IPS DF 6.9 (cell line): ENCODE data around the gene CDHR2.
"Not testable (repeated sequence)": the region's sequence is repeated elsewhere in the genome, so short reads cannot be mapped to it uniquely, and the experiment has no call there.

Source experiments
- DNase-seq: peaks from one replicate; pipeline ENCODE4 v3.0.0-alpha.2; 2013; ENCODE audit warnings: low read depth, low spot score
- H3K27ac ChIP-seq: one replicate; pipeline ENCODE4 v1.5.1; 2013; ENCODE audit warnings: low read length, control low read depth
- H3K27me3 ChIP-seq: 2 replicates; pipeline ENCODE4 v1.6.1; 2013; ENCODE audit warnings: mild to moderate bottlenecking, low read length; ENCODE audit not compliant: control insufficient read depth, insufficient read depth
- H3K36me3 ChIP-seq: 2 replicates; pipeline ENCODE4 v1.6.1; 2013; ENCODE audit warnings: low read length; ENCODE audit not compliant: control insufficient read depth, insufficient read depth
- H3K4me1 ChIP-seq: 2 replicates; pipeline ENCODE4 v1.6.1; 2013; ENCODE audit warnings: low read length; ENCODE audit not compliant: control insufficient read depth, insufficient read depth
- H3K4me3 ChIP-seq: 2 replicates; pipeline ENCODE4 v1.5.1; 2013; ENCODE audit warnings: mild to moderate bottlenecking, low read length
- H3K9me3 ChIP-seq: 2 replicates; pipeline ENCODE4 v1.6.1; 2013; ENCODE audit warnings: low read length, inconsistent platforms; ENCODE audit not compliant: control insufficient read depth, insufficient read depth
- WGBS: extraction: QIAGEN DNeasy Blood & Tissue Kit; methylation state at CpG from one replicate; pipeline ENCODE4 v1.1.7; 2013; ENCODE audit warnings: mixed read lengths, missing lambda C conversion rate; ENCODE audit not compliant: insufficient read length, insufficient coverage; 5-methylcytosine and 5-hydroxymethylcytosine counted together

The CDHR2 gene

DNA sequence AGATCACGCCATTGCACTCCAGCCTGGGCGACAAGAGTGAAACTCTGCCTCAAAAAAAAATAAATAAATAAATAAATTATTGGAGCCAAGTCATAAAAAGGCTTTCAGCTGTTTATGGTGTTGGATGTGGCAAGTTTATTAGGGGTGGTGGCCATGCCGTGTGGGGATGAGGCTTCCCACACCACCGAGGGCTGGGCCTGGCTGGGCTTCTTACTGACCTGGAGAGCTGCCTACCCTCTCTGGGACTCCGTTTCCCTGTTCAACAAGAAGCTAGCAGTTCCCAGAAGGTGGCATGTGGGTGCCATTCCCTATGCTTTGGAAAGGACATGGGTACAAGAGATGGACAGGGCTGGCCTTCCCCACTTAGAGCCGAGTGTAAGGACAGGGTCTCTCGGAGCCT lies 38.3 kb downstream of the CDHR2 start:
- Histone ChIP-seq H3K27me3 (no peaks in the 10 kb centered on the region), H3K9me3 (no peaks in the 10 kb centered on the region), H3K27ac (no peak overlapping the region), H3K36me3 (no peaks in the 10 kb centered on the region), H3K4me1 (no peaks in the 10 kb centered on the region), H3K4me3 (no peak overlapping the region)
- no peak for DNase-seq
- whole genome bisulfite sequencing, result no CpG with 5 or more reads among the region's 7 CpGs

GRCh38 chr5:176588297-176588696 lies 39.2 kb downstream of the CDHR2 start:
- no peak for DNase-seq
- H3K36me3 ChIP-seq, result no peaks in the 10 kb centered on the region

GRCh38 chr5:176589039-176589769 lies 40.1 kb downstream of the CDHR2 start:
- no peak for DNase-seq
- WGBS, result no CpG with 5 or more reads among the region's 31 CpGs
- no peak overlapping the region for H3K27ac ChIP-seq
- no peaks in the 10 kb centered on the region for H3K4me1 ChIP-seq
- H3K4me3 ChIP-seq, result no peak overlapping the region
- H3K9me3 ChIP-seq, result no peaks in the 10 kb centered on the region
- H3K36me3 ChIP-seq, result no peaks in the 10 kb centered on the region
- H3K27me3 ChIP-seq, result no peaks in the 10 kb centered on the region

More at GRCh38 chr5:176588297-176588696, 39.2 kb downstream of the CDHR2 start:
- Histone ChIP-seq H3K9me3 (no peaks in the 10 kb centered on the region), H3K27ac (no peak overlapping the region), H3K27me3 (no peaks in the 10 kb centered on the region), H3K4me3 (no peak overlapping the region), H3K4me1 (no peaks in the 10 kb centered on the region)

DNA sequence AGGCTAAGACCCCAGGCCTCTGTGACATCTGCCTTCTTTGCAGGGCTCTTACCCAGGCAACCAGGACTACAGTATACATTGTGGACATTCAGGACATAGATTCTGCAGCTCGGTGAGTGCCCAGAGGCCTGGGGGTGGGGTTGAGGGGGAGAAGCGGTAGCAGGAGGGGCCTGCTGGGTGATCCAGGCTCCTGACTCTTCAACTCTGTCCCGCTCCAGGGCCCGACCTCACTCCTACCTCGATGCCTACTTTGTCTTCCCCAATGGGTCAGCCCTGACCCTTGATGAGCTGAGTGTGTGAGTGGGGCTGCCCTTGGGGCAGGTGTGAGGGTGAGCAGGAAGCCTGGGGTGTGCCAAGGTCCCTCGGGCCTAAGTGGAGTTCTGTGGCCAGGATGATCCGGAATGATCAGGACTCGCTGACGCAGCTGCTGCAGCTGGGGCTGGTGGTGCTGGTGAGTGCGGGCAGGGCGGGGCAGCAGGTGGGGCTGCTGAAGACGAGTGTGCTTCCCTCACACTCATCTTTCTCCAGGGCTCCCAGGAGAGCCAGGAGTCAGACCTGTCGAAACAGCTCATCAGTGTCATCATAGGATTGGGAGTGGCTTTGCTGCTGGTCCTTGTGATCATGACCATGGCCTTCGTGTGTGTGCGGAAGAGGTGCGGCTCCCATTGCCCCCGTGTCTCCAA lies 41.0 kb downstream of the CDHR2 start:
- H3K4me1 ChIP-seq, result no peaks in the 10 kb centered on the region
- H3K27ac ChIP-seq, result no peak overlapping the region
- no peak for DNase-seq
- WGBS, result no CpG with 5 or more reads among the region's 17 CpGs
- H3K4me3 ChIP-seq, result no peak overlapping the region
- H3K27me3 ChIP-seq, result no peaks in the 10 kb centered on the region
- no peaks in the 10 kb centered on the region for H3K9me3 ChIP-seq
- H3K36me3 ChIP-seq, result no peaks in the 10 kb centered on the region

DNA sequence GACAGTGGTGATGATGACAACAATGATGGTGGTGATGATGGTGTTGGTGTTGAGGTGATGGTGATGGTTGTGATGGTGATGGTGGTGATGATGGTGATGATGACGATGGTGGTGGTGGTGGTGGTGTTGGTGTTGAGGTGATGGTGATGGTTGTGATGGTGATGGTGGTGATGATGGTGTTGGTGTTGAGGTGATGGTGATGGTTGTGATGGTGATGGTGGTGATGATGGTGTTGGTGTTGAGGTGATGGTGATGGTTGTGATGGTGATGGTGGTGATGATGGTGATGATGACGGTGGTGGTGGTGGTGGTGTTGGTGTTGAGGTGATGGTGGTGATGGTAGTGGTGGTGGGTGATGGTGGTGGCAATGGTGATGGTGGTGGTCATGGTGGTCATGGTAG lies 42.5 kb downstream of the CDHR2 start:
- WGBS, result no CpG with 5 or more reads among the region's 2 CpGs
- not testable (repeated sequence) for H3K36me3 ChIP-seq, H3K9me3 ChIP-seq, H3K4me1 ChIP-seq, H3K27ac ChIP-seq, DNase-seq, H3K27me3 ChIP-seq, H3K4me3 ChIP-seq

DNA sequence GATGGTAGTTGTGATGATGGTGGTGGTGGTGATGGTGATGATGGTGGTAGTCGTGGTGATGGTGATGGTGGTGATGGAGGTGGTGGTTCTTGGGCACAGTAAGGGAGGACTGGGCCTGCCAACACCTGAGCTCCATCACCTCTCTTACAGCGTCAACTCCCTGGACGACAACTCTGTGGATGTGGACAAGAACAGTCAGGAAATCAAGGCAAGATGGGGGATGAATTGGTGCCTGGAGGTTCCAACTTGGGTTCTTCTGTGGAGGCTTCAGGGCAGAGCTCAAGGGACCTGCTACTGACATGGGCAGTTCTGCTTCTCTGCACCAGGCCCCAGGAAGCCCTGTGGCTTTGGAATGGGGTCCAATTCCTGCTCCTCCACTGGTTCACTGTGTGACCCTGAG lies 43.4 kb downstream of the CDHR2 start:
- H3K36me3 ChIP-seq, result no peaks in the 10 kb centered on the region
- no peaks in the 10 kb centered on the region for H3K9me3 ChIP-seq
- H3K4me3 ChIP-seq, result no peak overlapping the region
- H3K27me3 ChIP-seq, result no peaks in the 10 kb centered on the region
- no peak overlapping the region for H3K27ac ChIP-seq
- WGBS, result no CpG with 5 or more reads among the region's 3 CpGs
- no peak for DNase-seq
- H3K4me1 ChIP-seq, result no peaks in the 10 kb centered on the region

GRCh38 chr5:176593273-176593869 lies 44.2 kb downstream of the CDHR2 start:
- H3K36me3 ChIP-seq, result no peaks in the 10 kb centered on the region
- H3K27ac ChIP-seq, result no peak overlapping the region
- H3K4me3 ChIP-seq, result no peak overlapping the region
- DNase-seq, result no peak
- no peaks in the 10 kb centered on the region for H3K9me3 ChIP-seq
- no peaks in the 10 kb centered on the region for H3K27me3 ChIP-seq
- H3K4me1 ChIP-seq, result no peaks in the 10 kb centered on the region
- WGBS, result no CpG with 5 or more reads among the region's 12 CpGs

- no peak overlapping the region for H3K27ac ChIP-seq
- no peaks in the 10 kb centered on the region for H3K27me3 ChIP-seq
- no peak for DNase-seq
- no peaks in the 10 kb centered on the region for H3K4me1 ChIP-seq
- H3K36me3 ChIP-seq, result 0 out of 2 replicates have a peak, but pooled peaks cover 2% of the 10 kb centered on the region
- WGBS, result no CpG with 5 or more reads among the region's 8 CpGs
- no peak overlapping the region for H3K4me3 ChIP-seq
- H3K9me3 ChIP-seq, result no peaks in the 10 kb centered on the region
Observed at GRCh38 chr5:176594554-176594953, 45.4 kb downstream of the CDHR2 start.

DNA sequence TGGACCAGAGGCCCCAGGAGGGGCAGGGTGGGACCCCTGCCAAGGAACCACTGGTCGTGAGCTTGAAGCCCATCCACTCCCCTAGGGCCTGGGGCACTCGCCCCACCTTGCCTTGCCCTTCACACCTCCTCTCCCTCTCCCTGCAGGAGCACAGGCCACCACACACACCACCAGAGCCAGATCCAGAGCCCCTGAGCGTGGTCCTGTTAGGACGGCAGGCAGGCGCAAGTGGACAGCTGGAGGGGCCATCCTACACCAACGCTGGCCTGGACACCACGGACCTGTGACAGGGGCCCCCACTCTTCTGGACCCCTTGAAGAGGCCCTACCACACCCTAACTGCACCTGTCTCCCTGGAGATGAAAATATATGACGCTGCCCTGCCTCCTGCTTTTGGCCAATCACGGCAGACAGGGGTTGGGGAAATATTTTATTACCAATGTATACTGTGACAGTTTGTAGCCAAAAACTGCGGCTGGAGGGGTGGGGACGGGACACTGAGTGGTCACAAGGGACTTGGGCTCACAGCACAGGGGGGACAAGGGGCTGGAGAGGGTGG lies 46.3 kb downstream of the CDHR2 start:
- DNase-seq, result no peak
- no peaks in the 10 kb centered on the region for H3K9me3 ChIP-seq
- no peaks in the 10 kb centered on the region for H3K27me3 ChIP-seq
- 0 out of 2 replicates have a peak, but pooled peaks cover 2% of the 10 kb centered on the region for H3K36me3 ChIP-seq
- no peak overlapping the region for H3K4me3 ChIP-seq
- H3K4me1 ChIP-seq, result no peaks in the 10 kb centered on the region
- H3K27ac ChIP-seq, result no peak overlapping the region
- WGBS, result no CpG with 5 or more reads among the region's 11 CpGs

DNA sequence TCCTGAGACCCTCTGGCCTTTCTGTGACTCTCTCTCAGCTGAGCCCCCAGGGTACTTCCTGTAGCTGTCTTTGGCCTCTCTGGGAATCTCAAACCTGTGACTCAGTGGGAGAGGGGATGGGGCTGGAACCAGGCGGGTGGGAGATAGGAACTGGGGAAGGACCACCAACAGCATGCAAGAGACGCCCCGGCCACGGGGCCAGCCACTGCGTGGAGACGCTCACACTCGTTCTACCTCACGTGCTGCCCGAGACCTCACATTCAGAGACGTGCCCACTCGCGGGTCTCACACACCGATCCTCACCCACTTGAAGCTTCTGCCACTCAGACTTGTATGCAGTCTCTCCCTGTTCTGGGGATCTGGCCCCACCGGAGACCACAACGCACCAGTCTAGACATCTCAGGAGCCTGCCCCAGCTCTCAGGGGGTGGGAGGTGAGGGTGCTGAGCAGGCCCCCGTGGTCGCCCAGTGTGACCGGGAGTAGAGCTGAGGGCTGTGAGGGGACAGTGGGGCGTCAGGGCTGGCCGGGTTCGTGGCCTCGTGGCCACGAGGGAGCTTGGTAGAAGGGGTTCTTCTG lies 47.0 kb downstream of the CDHR2 start:
- Histone ChIP-seq H3K27me3 (no peaks in the 10 kb centered on the region), H3K27ac (no peak overlapping the region), H3K4me1 (no peaks in the 10 kb centered on the region), H3K9me3 (no peaks in the 10 kb centered on the region), H3K36me3 (0 out of 2 replicates have a peak, but pooled peaks cover 2% of the 10 kb centered on the region), H3K4me3 (no peak overlapping the region)
- no CpG with 5 or more reads among the region's 23 CpGs for WGBS
- DNase-seq, result no peak
